ENCODE data around the gene ERBB4. TPM values are rescaled to one million over a fixed set of nuclear protein-coding genes. Genes with fewer than 3 reads are reported as not detected.

The ERBB4 gene
- total RNA-seq, 1 donor from 2014 or later = 25.3 TPM

GRCh38 chr2:211468217-211468616, 1070.4 kb downstream of the ERBB4 start:
- Histone ChIP-seq H3K4me1 (no peaks in the 10 kb centered on the region), H3K36me3 (no peaks in the 10 kb centered on the region), H3K9me3 (no peaks in the 10 kb centered on the region), H3K27me3 (ENCODE audit: low read depth) (no peaks in the 10 kb centered on the region), H3K27ac (no peak overlapping the region), H3K4me3 (no peak overlapping the region)
- intact Hi-C loops (cut with DNase I) = no loop called here
- no peak for DNase-seq
- TF ChIP-seq CTCF (IDR thresholded peaks at IDR 0.05) = no peak
- ATAC-seq = no peak

- Histone ChIP-seq H3K4me1 (no peaks in the 10 kb centered on the region), H3K36me3 (no peaks in the 10 kb centered on the region), H3K9me3 (no peaks in the 10 kb centered on the region), H3K27me3 (ENCODE audit: low read depth) (no peaks in the 10 kb centered on the region), H3K4me3 (no peak overlapping the region), H3K27ac (no peak overlapping the region)
- no peak for DNase-seq
- intact Hi-C loops (cut with DNase I) = no loop called here
- no peak for ATAC-seq
- TF ChIP-seq CTCF (IDR thresholded peaks at IDR 0.05) = no peak
Measured at GRCh38 chr2:211463397-211463796, 1075.2 kb downstream of the ERBB4 start.

GRCh38 chr2:211458974-211459373, 1079.6 kb downstream of the ERBB4 start:
- Histone ChIP-seq H3K27ac (no peak overlapping the region), H3K27me3 (ENCODE audit: low read depth) (no peaks in the 10 kb centered on the region), H3K4me1 (no peaks in the 10 kb centered on the region), H3K36me3 (no peaks in the 10 kb centered on the region), H3K9me3 (no peaks in the 10 kb centered on the region), H3K4me3 (no peak overlapping the region)
- TF ChIP-seq CTCF (IDR thresholded peaks at IDR 0.05) = no peak
- intact Hi-C loops (cut with DNase I) = no loop called here
- ATAC-seq (no peak), DNase-seq (no peak)

- no peak for DNase-seq
- intact Hi-C loops (cut with DNase I) = no loop called here
- ATAC-seq = peak; percentile 71 to 79
- no peak overlapping the region for H3K27ac ChIP-seq
- H3K27me3 ChIP-seq (ENCODE audit: low read depth) = no peaks in the 10 kb centered on the region
- H3K9me3 ChIP-seq = no peaks in the 10 kb centered on the region
- no peak overlapping the region for H3K4me3 ChIP-seq
- H3K36me3 ChIP-seq = no peaks in the 10 kb centered on the region
- no peak for TF ChIP-seq CTCF (IDR thresholded peaks at IDR 0.05)
- H3K4me1 ChIP-seq = no peaks in the 10 kb centered on the region
Measured at GRCh38 chr2:211457325-211457724, 1081.3 kb downstream of the ERBB4 start.

GRCh38 chr2:211455216-211455841, 1083.3 kb downstream of the ERBB4 start:
- Histone ChIP-seq H3K9me3 (no peaks in the 10 kb centered on the region), H3K27me3 (ENCODE audit: low read depth) (no peaks in the 10 kb centered on the region), H3K27ac (no peak overlapping the region), H3K4me1 (no peaks in the 10 kb centered on the region), H3K4me3 (no peak overlapping the region), H3K36me3 (no peaks in the 10 kb centered on the region)
- peak; percentile 78 for TF ChIP-seq CTCF (IDR thresholded peaks at IDR 0.05)
- ATAC-seq (peak; percentile 61 to 72), DNase-seq (no peak)
- intact Hi-C loops (cut with DNase I) = no loop called here
